OCI-LY3 (cell line): ENCODE data around the gene BBOX1.

Experiments used
- EZH2phosphoT487 ChIP-seq: fragments of 200-600 bp; shearing (Covaris generic); IDR thresholded peaks from 2 replicates; pipeline ENCODE4 v1.6.1; 2018; ENCODE audit warnings: antibody characterized with exemption, mixed run types, low read depth
- TF ChIP-seq, protein P1 (sequence below): fragments of 200-600, 300-600 bp; sonication (generic); IDR thresholded peaks from 2 replicates; pipeline ENCODE4 v1.5.1; 2014; ENCODE audit warnings: antibody characterized with exemption, low read length, low read depth

DNA sequence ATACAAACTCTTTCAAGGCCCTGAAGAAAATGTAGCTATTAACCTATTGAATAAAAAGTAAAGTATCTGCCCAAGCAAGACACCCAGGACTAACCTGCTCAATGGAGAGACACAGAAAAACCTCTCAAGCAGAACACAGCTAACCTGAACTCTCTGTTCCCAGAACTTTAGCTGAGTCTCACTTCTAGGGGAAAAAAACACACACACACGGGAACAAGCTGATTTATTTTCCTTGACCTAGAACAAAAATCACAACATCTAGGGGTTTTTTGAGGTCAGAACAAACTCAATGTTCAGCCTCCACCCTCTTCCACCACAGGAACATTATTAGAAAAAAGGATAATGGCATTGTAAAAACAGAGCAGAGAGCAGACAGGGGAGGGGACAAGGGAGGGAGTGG lies 121.6 kb downstream of the BBOX1 start:
- TF ChIP-seq, protein P1, sequence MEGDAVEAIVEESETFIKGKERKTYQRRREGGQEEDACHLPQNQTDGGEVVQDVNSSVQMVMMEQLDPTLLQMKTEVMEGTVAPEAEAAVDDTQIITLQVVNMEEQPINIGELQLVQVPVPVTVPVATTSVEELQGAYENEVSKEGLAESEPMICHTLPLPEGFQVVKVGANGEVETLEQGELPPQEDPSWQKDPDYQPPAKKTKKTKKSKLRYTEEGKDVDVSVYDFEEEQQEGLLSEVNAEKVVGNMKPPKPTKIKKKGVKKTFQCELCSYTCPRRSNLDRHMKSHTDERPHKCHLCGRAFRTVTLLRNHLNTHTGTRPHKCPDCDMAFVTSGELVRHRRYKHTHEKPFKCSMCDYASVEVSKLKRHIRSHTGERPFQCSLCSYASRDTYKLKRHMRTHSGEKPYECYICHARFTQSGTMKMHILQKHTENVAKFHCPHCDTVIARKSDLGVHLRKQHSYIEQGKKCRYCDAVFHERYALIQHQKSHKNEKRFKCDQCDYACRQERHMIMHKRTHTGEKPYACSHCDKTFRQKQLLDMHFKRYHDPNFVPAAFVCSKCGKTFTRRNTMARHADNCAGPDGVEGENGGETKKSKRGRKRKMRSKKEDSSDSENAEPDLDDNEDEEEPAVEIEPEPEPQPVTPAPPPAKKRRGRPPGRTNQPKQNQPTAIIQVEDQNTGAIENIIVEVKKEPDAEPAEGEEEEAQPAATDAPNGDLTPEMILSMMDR: no peak
- no peak for TF ChIP-seq EZH2phosphoT487
